Glutamatergic neuron (in vitro differentiated cells): ENCODE data around the gene MAP3K5. TPM values are rescaled to one million over a fixed set of nuclear protein-coding genes. Genes with fewer than 3 reads are reported as not detected.

Experiments
- DNase-seq: peaks from one replicate; pipeline ENCODE4 v3.0.0; 2022
- H3K27ac Mint-ChIP-seq: one replicate; pipeline ENCODE4 v1.8.0; 2020; ENCODE audit warnings: mild to moderate bottlenecking, mixed read lengths, inconsistent platforms; ENCODE audit not compliant: unreplicated experiment
- H3K27me3 Mint-ChIP-seq: one replicate; pipeline ENCODE4 v1.8.0; 2020; ENCODE audit warnings: mild to moderate bottlenecking, moderate library complexity, mixed read lengths, inconsistent platforms; ENCODE audit not compliant: unreplicated experiment
- H3K36me3 Mint-ChIP-seq: one replicate; pipeline ENCODE4 v1.8.0; 2020; ENCODE audit warnings: mild to moderate bottlenecking, mixed read lengths, inconsistent platforms; ENCODE audit not compliant: unreplicated experiment
- H3K4me1 Mint-ChIP-seq: one replicate; pipeline ENCODE4 v1.8.0; 2020; ENCODE audit warnings: mild to moderate bottlenecking, low read depth, mixed read lengths, inconsistent platforms; ENCODE audit not compliant: unreplicated experiment
- H3K4me3 Mint-ChIP-seq: one replicate; pipeline ENCODE4 v1.8.0; 2020; ENCODE audit warnings: mild to moderate bottlenecking, mixed read lengths, inconsistent platforms; ENCODE audit not compliant: unreplicated experiment
- H3K9me3 Mint-ChIP-seq: one replicate; pipeline ENCODE4 v1.8.0; 2020; ENCODE audit warnings: mild to moderate bottlenecking, moderate library complexity, mixed read lengths, inconsistent platforms; ENCODE audit not compliant: unreplicated experiment
- total RNA-seq: library from RNA; stranded (reverse); fragmentation: NEBNext Ultra II Directional; extraction: Animal tissue kit (Norgen Biotek cat#: 25700); gene quantifications from one replicate; pipeline ENCODE4 v1.2.1, GENCODE V29; 2021; ENCODE audit not compliant: unreplicated experiment
- TF ChIP-seq, protein P1 (sequence below): fragments of 200-600 bp; sonication (generic); IDR thresholded peaks from one replicate; pipeline ENCODE4 v1.5.0; 2021; ENCODE audit not compliant: partially characterized antibody, unreplicated experiment

The MAP3K5 gene
- total RNA-seq, 1 donor from 2014 or later, result 0.66 TPM

DNA sequence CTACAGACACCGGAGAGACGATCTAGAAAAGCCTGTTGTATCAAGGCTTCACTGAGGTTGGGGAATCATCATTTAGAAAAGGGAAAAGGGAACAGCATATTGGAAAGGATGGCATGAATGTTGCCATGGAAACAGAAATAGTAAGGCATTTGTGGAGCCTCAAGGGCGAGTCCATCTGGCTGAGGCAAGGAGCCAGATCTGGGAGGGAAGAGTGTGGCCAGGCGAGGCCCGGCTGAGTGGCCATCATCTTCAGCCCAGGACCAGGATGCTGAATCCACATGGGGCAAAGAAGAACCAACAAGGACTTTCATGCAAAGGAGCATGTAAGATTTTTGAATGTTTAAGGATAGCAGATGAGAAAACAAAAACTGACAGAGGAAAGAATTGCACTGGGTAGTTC lies 85.8 kb downstream of the MAP3K5 start:
- DNase-seq, result no peak

DNA sequence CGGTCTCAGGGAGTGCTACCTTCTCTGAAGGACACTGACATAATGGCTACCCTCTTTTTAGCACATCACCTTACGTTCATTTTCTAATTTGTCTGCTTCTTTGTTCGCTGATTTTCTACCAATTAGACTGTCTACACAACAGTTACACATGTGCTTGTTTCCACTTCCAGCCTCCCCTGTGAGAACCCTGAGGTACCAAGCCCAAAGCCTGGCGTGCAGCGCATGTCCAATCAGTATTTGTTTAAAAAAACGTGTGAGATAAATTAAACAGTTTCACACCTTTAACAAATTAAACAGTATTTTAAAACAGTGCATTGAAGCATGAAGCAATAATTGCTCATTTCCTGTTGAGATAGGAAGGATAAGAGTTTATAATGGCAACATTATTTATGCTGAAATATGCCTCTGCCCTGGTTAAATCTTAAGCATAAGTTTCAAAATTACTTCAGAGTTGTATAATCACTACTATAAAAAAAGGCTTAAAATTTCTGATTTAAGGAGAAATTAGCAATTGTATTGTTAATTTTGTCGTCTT lies 88.9 kb downstream of the MAP3K5 start:
- Mint-ChIP-seq H3K27me3 (no peaks in the 10 kb centered on the region), H3K36me3 (no peaks in the 10 kb centered on the region), H3K4me3 (no peak overlapping the region), H3K9me3 (peaks cover 2% of the 10 kb centered on the region), H3K4me1 (peaks cover 21% of the 10 kb centered on the region), H3K27ac (no peak overlapping the region)
- DNase-seq, result no peak
- TF ChIP-seq, protein P1, sequence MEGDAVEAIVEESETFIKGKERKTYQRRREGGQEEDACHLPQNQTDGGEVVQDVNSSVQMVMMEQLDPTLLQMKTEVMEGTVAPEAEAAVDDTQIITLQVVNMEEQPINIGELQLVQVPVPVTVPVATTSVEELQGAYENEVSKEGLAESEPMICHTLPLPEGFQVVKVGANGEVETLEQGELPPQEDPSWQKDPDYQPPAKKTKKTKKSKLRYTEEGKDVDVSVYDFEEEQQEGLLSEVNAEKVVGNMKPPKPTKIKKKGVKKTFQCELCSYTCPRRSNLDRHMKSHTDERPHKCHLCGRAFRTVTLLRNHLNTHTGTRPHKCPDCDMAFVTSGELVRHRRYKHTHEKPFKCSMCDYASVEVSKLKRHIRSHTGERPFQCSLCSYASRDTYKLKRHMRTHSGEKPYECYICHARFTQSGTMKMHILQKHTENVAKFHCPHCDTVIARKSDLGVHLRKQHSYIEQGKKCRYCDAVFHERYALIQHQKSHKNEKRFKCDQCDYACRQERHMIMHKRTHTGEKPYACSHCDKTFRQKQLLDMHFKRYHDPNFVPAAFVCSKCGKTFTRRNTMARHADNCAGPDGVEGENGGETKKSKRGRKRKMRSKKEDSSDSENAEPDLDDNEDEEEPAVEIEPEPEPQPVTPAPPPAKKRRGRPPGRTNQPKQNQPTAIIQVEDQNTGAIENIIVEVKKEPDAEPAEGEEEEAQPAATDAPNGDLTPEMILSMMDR, result no peak

More for the DNA sequence above, 85.8 kb downstream of the MAP3K5 start:
- no peak overlapping the region for H3K4me3 Mint-ChIP-seq
- H3K27ac Mint-ChIP-seq, result no peak overlapping the region
- peaks cover 10% of the 10 kb centered on the region for H3K4me1 Mint-ChIP-seq
- TF ChIP-seq, protein P1, result no peak
- H3K27me3 Mint-ChIP-seq, result no peaks in the 10 kb centered on the region
- no peaks in the 10 kb centered on the region for H3K9me3 Mint-ChIP-seq
- no peaks in the 10 kb centered on the region for H3K36me3 Mint-ChIP-seq

DNA sequence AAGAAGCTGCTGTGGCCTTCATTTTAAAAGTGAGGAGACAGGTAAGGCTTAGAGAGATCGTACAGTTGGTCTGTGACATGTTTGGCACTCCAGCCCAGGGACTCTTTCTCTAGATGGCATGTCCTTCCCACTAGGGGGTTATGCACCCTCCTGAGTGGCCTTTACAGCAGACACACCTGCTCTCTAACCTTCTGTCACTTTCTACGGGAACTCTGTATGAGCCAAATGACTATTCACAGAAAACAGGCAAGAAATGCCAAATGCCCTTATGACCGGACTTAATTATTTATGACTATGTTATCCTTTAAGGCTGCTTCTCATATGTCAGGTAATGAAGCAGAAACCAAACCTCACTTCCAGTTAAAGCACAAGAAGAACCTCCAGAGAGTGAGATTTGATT lies 91.2 kb downstream of the MAP3K5 start:
- Mint-ChIP-seq H3K27me3 (no peaks in the 10 kb centered on the region), H3K27ac (peak overlapping the region; percentile 23), H3K4me3 (no peak overlapping the region), H3K9me3 (peaks cover 2% of the 10 kb centered on the region), H3K36me3 (no peaks in the 10 kb centered on the region), H3K4me1 (peaks cover 16% of the 10 kb centered on the region)
- TF ChIP-seq, protein P1, result no peak
- no peak for DNase-seq

DNA sequence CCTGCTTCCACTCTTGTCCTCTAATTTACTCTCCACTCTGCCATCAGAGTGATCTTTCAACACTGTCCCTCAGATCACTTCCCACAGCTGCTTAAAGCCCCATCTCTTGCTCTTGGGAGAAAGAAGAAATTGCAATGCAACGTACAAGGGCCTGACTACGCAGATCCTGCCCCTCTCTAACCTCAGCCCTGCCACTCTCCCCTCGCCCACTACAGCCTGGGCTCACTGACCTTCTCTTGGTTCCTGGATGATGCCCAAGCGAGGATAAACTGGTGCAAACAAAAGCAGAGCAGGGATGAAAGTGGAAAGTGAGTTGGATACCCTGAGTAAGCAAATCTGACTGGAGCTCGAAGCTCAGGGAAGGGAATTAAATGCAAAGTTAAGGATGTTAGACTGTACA lies 92.9 kb downstream of the MAP3K5 start:
- Mint-ChIP-seq H3K27ac (no peak overlapping the region), H3K4me1 (peaks cover 16% of the 10 kb centered on the region), H3K4me3 (no peak overlapping the region), H3K9me3 (peaks cover 2% of the 10 kb centered on the region), H3K36me3 (no peaks in the 10 kb centered on the region), H3K27me3 (no peaks in the 10 kb centered on the region)
- no peak for DNase-seq
- TF ChIP-seq, protein P1, result no peak

DNA sequence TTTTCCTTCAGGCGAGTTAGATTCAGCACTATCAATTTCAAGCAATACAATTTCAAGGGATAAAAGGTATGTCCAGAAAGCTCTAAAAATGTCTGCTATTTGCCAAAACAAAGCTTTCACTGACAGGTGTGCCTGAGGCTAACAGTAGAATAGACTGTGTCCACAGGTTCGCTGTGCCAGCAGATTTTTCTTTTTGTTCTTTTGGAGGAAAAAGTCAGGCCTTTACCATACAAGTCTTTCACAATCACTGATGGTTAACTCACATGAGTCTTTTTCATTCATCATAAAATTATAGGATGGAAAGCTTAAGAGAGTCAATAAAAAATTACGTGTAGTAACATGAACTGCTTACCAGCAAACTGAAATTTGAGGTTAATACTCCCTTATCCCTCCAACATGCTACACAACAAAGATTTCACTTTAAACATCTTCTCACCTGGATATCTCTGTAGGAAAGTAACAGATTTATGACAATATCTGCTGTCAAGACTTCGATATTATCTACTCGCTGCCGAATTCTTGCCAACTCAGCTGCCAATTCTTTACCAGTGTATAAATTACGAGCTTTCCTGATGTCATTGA lies 95.4 kb downstream of the MAP3K5 start:
- no peak overlapping the region for H3K27ac Mint-ChIP-seq

More for the DNA sequence above, 95.4 kb downstream of the MAP3K5 start:
- no peak for DNase-seq
- peaks cover 15% of the 10 kb centered on the region for H3K4me1 Mint-ChIP-seq
- TF ChIP-seq, protein P1, result no peak
- peaks cover 2% of the 10 kb centered on the region for H3K27me3 Mint-ChIP-seq
- H3K9me3 Mint-ChIP-seq, result peaks cover 2% of the 10 kb centered on the region
- no peaks in the 10 kb centered on the region for H3K36me3 Mint-ChIP-seq
- no peak overlapping the region for H3K4me3 Mint-ChIP-seq
